HG03139 (cell line): ENCODE measurements around the gene PADI2.
"Not testable (repeated sequence)": the region's sequence is repeated elsewhere in the genome, so short reads cannot be mapped to it uniquely, and the experiment has no call there.

Experiments
- ATAC-seq: cut with Tn5 transposase; IDR thresholded peaks from one replicate; pipeline ENCODE4 v1.9.1; 2021; ENCODE audit not compliant: unreplicated experiment

Gene PADI2

DNA sequence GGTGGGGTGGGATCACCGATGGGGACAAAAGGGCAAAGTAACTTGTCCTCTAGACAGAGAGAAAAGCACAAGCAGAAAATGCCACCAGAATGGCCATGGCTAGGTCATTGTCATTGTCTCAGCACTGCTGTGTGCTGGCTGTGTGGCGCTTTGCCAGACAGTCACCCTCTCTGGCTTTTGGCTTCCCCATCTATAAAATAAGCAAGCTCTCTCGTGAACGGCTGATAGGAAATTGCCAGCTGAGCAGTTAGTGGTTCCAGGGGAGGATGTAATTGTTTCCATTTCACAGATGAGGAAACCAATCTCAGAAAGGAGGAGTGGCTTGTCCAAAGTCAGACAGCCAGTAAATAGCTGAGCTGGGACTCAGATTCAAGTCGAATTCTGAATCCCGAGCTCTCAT, 32.5 kb downstream of the PADI2 start:
- no peak for ATAC-seq

- ATAC-seq = no peak
Observed at GRCh38 chr1:17084787-17085186, 34.5 kb downstream of the PADI2 start.

DNA sequence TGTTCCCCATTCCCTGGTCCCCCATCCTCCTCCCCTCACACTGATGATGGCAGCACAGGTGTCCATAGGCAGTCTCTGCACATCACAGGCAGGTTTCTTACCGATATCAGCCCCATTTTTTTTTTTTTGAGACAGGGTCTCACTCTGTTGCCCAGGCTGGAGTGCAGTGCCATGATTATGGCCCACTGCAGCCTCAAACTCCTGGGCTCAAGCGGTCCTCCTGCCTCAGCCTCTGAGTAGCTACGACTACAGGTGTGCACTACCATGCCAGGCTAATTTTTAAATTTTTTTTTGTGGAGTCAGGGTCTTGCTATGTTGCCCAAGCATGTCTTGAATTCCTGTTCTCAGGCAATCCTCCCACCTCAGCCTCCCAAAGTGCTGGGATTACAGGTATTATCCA, 36.5 kb downstream of the PADI2 start:
- ATAC-seq = no peak

DNA sequence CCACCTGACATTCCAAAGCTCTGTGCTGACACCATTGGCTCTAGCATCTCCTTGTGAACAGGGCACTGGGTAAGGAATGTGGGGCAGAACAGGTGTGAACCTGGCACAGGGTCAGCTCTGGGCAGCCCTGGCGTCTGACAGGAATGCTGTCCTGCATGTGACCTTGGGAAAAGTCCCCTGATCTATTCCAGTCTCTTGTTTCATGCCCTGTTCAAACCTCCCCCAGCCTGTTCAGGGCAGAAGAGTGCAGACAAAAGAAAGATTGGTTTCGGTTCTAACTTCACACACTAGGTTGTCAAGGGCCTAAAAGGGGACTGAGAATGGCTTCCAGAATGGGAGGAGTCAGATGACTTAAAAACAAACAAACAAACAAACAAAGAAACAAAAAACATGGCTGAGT, 37.8 kb downstream of the PADI2 start:
- ATAC-seq = no peak

- no peak for ATAC-seq
Observed at GRCh38 chr1:17080880-17081279, 38.4 kb downstream of the PADI2 start.

DNA sequence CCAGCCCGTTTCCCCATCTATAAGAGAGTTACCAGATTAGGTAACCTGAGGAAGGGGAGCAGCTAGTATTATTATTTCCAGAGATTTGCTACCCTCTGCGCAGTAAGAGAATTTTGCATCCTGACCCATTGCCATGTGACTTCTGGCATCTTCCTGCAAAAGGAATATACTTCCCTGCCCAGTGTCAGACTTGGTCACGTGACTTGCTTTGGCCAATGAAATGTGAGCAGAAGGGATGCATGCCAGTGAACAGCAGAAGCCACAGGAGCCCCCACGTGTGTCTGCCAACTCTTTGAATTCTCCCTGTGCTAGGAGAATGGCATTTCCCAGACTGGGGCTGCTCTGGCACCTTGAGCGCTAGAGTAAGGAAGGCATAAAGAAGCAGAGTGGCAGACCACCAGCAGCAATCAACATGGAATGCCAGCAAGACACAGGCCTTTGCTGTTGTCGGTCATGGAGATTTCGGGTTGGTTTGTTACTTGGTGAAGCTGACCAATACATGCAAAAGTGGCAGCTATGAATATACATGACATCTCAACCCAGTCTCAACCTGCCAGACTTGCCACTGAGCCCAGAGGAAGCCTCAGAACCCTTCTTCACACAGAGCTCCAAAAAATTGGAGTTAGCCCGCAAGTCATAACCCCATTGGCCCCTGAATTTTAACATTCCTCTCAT, 39.0 kb downstream of the PADI2 start:
- no peak for ATAC-seq

- no peak for ATAC-seq
Observed at GRCh38 chr1:17078991-17079868, 40.0 kb downstream of the PADI2 start.

GRCh38 chr1:17075470-17076255, 43.6 kb downstream of the PADI2 start:
- no peak for ATAC-seq

GRCh38 chr1:17071794-17072193, 47.5 kb downstream of the PADI2 start:
- ATAC-seq = no peak

GRCh38 chr1:17070163-17070525, 49.1 kb downstream of the PADI2 start:
- ATAC-seq = no peak

GRCh38 chr1:17069452-17070162, 49.6 kb downstream of the PADI2 start:
- ATAC-seq = no peak

DNA sequence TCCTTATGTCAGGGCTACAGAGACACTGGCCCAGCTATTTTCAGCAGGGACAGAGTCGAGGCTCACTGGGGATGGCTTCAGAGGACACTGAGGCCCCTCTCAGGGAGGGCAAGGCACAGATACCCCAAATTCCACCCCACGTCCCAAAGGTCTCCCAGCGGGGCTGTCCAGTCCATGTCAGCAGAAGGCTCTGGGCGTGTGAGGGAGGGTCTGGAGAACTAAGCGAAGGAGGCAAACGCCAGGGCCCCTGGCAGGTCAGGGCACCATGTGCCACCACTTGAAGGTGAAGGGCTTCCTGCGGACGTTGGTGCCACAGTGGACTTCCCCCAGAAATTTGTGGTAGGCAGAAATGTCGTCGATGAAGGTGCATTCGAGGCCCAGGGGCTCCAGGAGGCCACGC, 50.5 kb downstream of the PADI2 start:
- ATAC-seq = no peak

DNA sequence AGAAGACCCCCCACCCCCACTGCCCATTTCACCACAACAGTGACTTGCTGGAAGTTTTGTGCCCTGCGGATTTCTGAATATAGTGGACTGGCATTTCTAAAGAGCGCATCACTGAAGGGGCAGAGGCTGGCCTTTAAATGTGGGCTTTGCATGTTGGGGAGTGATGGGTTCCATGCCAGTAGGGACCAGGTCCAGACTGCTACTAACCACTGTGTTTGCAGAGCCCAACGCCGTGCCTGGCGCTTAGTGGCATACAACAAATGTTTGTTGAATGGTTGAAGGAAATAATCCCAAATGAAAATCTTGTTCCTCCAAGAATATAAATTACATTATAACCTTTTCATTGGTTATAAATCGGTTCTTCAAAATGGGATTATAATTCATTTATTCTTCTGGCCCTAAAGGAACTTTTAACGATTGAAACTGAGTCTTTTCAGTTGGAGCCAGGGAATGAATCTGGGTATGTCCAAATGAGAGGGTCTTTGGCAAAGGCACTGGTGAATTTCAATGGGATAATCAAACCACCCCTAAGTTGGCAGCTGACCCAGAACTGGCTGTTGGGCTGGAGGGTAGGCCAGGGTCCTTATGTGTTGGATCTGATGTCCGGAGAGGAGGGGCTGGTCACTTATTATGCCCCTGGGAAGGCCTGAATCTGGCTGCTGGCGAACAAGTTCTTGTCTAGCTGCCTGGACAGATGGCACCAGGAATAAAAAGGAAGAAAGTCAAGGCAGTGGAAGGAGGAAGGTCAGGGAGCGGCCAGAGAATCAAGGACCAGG, 51.6 kb downstream of the PADI2 start:
- no peak for ATAC-seq

DNA sequence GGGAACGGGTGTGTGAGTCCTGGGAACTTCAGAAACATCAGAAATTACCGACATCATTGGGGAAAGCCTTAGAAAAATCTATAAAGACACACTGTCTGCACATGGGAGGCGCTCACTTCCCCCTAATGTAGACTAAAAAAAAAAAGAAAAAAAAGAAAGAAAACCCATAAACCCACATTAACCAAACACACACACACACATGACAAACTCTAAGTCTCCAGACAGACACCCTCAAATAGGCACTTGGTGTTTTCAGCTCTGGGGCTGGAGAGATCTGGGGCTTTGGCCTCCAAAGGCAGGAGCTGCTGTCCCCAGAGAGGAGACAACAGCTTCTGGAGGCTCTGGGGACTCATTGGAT, 52.2 kb downstream of the PADI2 start:
- no peak for ATAC-seq

DNA sequence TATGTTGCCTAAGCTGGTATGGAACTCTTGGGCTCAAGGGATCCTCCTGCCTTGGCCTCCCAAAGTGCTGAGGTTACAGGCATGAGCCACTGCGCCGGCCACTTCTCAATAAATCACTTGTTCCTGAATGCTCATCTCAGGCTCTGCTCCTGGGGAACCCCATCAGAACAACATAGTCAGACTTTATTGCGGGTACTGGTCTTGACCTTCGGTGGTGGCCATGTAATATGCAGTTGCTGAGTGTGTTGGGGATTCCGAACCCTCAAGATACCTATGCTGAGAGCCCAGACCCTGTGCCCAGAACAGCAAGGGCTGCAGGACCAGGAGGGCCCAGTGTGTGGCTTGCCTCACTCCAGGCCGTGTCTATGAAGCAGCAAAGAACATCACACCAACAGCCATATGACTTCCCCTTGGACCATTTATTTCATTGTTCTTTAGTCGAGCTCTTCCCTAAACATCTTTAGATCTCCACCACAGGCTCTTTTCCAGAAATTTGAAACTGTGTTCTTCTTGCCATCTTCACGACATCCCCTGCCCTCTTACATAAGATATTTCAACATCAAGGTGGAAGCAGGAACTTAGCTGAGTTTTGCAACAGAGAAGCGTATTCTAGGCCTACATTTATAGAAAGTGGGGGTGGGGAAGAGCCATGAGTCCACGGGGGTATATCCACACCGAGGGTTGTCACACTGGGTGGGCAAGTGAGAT, 52.7 kb downstream of the PADI2 start:
- ATAC-seq = no peak

DNA sequence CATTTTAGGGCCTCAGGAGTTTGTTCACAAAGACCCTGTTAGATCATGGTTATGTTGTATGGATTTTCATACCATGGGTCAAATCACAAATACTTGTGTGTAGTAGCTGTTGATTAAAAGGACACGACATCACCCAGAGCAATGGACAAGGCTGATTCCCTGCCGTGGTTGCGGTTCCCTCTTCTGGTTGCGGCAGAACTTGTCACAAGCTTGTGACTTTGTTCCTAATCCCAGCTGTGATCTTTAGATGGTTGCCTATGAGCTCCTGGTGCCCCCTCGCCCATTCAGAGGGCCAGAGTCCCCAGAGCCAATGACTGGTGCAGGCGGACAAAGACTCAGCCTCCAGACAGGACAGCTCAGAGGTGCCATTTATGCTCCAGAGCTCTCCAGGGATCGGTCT, 53.6 kb downstream of the PADI2 start:
- ATAC-seq = no peak

DNA sequence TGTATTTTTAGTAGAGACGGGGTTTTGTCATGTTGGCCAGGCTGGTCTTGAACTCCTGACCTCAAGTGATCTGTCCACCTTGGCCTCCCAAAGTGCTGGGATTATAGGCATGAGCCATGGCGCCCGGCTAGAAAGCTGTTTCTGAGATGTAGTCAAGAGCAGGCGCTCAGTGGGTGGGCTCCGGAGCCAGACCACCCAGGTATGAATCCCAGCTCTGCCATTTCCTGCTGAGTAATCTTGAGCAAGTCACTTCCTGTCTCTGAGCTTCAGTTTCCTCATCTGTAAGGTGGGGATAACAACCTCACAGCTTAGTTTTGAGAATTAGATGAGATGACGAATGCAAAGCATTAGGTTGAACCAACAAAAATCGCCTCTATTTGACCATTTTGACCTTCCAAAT, 56.5 kb downstream of the PADI2 start:
- not testable (repeated sequence) for ATAC-seq

DNA sequence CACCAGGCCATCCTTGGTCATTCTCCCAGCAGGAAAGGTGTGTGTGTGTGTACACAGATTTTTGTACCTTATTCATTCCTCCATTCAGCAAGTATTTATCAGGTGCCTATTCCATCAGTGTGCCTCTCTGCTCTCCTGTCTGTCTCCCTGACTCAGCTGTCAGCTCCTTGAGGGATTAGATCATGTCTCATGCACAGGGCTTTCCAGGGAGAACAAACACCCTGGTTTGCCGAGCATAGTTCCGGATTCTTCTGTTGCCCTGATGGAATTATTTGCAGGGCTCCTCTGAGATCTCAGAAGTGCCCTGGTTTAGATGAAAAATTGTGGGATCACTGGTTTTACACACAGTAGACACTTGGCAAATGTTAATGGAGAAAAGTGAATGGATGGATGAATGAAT, 57.4 kb downstream of the PADI2 start:
- no peak for ATAC-seq

DNA sequence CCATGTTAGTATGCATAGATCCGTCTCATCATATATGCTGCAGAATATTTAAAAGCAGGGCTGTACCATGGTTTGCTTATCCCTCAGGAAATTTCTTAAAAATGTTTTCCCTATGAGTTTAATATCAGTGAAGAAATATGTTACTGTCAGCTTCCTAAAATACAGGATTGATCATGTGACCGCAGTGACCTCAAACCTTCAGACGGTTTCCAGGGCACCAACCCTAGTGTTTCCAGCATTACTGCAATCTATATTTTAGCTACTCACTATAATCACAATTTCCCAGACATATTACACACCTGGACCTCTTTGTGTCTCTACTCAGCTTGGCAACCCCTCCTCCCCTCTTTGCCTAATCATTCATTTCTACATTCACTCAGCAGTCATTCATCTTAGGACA, 57.8 kb downstream of the PADI2 start:
- no peak for ATAC-seq

- ATAC-seq = no peak
Observed at GRCh38 chr1:17060306-17060749, 58.9 kb downstream of the PADI2 start.
